ENCODE data around the gene TUBB4B.
"Not testable (repeated sequence)": the region's sequence is repeated elsewhere in the genome, so short reads cannot be mapped to it uniquely, and the experiment has no call there.

TUBB4B gene

DNA sequence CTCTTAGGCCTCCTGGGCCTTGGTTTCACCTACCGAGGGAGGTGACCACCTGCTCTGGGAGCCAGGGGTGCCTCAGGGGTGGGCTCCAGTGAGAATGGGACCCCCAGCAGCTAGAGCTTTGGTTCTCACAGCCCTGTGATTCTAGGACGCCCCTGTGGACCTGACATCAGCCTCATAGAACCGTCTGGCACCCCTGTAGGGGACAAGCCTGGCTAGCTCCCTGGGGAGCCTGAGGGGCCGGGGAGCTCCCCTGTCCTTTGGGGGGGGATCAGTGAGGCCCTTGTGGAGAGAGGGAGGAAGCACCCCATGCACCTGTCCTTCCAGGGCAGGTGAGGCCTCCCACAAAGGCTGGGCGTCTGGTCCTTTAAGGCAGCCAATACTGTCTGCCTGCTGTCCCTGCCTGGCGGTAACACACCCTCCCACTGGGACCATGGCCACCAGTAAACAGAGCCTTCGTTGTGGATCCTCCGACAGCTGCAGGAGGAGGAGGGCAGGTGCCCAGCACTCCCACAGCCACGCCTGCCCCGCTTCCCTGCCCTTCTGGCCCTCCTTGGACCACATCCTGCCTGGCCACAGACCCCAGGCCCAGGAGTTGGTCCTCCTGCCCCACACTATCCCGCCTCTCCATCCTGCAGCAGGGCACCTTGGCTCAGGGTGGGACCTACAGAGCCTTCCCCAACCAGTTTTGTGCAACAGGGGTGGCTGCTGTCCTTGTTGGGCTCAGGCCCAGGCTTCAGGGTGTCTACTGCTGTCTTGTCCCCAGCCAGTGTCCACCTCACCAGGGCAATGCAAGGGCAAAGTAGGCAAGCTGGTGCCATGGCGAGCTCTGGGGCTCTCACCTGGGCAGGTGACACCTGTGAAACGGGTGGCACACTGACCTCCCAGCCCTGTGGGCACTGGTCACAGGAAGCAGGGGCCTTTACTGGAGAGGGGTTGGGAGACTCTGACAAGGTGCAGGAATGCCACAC lies 3.0 kb upstream of the TUBB4B start:
- peak; percentile 57 for DNase-seq

DNA sequence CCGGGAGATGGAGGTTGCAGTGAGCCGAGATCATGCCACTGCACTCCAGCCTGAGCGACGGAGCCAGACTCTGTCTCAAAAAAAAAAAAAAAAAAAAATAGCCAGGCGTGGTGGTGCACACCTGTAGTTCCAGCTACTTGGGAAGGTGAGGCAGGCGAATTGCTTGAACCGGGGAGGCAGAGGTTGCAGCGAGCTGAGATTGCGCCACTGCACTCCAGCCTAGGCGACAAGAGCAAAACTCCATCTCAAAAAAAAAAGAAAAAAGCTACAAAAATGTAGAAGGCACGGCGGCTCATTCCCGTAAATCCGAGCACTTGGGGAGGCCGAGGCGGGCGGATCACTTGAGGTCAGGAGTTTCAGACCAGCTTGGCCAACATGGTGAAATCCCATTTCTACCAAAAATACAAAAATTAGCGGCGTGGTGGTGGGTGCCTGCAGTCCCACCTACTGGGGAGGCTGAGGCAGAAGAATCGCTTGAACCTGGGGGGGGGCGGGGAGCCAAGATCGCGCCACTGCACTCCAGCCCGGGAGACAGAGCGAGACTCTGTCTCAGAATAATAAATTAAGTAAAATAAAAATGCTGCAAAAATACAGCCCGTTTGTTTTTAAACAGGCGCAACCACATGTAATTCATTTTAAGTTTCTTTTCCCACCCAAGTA lies 1.4 kb upstream of the TUBB4B start:
- DNase-seq = not testable (repeated sequence)

DNA sequence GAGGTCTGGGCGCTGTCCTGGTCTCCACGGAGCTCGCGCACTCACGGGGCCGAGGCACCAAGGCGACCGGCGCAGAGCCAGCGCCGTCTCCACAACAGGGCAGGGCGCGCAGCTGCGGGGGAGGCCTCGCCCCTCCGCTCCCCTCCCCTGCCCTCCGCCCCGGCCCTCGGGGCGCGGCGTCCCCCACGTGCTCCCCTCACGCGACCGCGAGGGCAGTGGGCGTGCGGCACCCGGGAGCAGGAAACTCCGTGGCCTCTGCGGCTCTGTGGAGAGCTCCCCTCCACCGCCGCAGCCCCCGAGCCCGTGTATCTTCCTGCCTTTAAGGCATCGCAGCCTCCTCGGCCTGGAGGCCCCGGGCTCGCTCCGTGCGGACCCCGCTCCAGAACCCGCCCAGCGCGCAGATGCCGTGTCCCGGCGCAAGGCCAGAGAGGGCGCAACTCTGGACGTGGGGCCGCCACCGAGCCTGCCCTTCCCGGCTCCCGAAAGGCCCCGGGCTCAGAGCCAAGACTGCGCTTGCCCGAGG lies 708 bp upstream of the TUBB4B start:
- peak; percentile 72 for DNase-seq

DNA sequence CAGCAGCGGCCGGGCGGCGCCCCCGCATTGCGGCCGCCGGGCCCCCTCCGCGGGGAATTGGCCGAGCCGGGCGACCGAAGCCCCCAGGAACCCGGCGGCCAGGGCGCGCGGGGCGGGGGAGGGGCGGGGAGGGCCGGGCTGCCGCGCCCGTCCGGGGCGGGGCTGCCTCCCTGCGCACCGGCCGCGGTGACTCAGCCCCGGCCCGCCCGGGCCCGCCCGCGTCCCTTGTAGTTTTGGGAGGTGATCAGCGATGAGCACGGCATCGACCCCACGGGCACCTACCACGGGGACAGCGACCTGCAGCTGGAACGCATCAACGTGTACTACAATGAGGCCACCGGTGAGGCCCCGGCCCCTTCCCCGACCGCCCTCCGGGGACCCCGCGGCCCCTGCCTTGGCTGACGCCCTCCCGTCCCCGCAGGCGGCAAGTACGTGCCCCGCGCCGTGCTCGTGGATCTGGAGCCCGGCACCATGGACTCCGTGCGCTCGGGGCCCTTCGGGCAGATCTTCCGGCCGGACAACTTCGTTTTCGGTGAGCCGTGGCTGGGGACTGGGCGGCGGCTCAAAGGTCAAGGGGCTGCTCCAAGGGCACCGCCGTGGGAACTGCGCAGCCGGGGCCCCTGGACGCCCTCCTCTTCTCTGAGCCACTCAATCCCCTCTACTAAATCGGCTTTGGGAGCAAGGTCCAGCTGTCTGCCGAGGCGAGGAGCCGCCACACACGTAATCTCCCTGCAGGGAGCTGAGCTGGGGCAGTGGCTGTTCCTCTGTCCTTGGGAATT lies 592 bp downstream of the TUBB4B start:
- DNase-seq = no peak

DNA sequence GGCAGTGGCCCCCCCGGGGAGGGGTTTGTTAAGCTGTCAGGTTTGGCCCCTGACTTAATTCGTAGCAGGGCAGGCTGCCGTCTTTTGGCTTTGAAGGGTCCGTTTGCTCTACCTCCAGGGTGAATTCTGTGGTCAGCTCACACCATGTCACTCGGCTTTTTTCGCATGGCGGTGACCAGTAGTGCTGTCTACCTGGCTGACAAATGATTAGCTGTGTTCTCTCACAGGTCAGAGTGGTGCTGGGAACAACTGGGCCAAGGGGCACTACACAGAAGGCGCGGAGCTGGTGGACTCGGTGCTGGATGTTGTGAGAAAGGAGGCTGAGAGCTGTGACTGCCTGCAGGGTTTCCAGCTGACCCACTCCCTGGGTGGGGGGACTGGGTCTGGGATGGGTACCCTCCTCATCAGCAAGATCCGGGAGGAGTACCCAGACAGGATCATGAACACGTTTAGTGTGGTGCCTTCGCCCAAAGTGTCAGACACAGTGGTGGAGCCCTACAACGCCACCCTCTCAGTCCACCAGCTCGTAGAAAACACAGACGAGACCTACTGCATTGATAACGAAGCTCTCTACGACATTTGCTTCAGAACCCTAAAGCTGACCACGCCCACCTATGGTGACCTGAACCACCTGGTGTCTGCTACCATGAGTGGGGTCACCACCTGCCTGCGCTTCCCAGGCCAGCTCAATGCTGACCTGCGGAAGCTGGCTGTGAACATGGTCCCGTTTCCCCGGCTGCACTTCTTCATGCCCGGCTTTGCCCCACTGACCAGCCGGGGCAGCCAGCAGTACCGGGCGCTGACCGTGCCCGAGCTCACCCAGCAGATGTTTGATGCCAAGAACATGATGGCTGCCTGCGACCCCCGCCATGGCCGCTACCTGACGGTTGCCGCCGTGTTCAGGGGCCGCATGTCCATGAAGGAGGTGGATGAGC lies 1.4 kb downstream of the TUBB4B start:
- no peak for DNase-seq

DNA sequence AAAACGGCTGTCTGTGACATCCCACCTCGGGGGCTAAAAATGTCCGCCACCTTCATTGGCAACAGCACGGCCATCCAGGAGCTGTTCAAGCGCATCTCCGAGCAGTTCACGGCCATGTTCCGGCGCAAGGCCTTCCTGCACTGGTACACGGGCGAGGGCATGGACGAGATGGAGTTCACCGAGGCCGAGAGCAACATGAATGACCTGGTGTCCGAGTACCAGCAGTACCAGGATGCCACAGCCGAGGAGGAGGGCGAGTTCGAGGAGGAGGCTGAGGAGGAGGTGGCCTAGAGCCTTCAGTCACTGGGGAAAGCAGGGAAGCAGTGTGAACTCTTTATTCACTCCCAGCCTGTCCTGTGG lies 2.2 kb downstream of the TUBB4B start:
- DNase-seq = not testable (repeated sequence)

DNA sequence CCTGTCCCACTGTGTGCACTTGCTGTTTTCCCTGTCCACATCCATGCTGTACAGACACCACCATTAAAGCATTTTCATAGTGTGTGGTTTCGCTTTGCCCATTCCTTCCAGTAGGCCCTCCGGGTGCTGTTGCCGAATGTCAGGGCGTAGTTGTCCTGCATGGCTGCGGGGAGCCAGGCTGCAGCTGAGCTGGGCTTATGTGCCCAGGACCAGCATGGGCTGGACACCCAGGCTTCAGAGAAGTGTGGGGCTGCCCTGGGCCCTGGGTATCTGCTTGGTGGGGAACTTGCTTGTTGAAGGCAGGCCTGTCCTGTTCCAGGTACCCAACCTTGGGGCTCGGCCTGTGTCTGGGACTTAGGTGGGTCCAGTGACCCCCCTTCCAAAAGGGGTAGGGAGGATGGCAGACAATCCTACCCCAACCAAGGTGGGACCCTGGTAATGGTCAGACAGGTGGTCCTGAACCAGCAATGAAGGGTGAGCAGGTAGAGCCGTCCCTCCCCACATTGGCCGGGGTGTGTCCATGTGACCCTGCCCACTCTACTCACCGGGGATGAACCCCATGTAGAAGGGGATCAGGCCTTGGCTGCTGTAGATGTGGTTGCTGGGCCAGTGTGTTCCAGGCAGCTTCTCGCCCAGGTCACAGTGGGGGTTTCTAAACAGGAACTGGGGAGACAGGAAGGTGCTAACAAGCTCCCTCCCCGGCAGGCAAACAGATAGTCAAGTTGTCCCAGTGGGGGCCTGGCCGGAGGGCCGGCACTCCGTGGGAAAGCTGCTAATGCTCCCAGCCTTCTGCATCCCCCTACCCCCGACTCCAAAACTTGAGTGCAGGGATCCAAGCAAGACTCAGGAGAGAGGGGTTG lies 2.8 kb downstream of the TUBB4B start:
- DNase-seq = no peak

DNA sequence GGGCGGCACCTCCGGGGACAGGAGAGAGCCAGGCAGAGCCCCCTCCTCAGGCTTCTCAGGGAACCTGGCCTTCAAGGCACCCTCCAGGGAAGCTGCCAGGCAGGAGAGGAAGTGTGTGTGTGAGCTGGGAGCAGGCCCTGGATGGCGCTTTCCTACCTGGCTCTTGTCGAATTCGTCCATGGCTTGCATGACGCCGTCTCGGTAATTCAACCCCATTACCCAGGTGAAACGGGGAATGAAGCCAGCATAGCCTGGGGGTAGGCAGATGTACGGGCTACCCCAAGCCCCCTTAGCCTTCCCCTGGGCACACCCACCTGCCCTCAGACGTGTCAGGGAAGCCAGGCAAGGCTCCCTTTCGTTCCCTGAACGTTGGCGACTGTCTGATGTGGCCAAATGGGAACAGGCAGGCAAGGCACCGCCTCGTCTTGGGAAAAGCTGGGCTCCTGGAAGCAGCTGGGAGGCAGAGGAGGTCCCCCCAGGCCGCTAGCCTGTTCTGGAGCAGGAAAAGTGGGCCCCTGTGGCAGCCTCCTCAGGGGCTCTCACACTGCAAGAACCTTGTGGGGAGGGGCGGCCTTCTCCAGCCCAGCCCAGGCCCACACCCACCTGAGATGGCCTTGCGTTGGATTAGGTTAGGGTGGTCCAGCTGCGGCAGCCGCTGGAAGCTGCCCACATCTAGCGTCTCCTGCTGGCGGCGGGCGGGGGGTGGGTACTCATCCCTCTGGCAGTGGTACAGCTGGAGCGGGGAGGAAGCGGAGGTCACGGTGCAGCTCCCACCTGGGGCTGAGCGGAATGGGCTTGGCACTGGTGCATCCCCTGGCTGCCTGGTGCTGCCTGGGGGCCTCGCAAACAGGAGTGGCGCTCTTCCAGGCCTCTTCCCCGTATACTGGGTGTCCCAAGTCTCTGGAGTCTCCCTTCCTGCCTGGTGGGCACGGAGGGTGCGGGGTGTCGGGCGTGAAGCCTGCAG lies 3.7 kb downstream of the TUBB4B start:
- DNase-seq = peak; percentile 73

DNA sequence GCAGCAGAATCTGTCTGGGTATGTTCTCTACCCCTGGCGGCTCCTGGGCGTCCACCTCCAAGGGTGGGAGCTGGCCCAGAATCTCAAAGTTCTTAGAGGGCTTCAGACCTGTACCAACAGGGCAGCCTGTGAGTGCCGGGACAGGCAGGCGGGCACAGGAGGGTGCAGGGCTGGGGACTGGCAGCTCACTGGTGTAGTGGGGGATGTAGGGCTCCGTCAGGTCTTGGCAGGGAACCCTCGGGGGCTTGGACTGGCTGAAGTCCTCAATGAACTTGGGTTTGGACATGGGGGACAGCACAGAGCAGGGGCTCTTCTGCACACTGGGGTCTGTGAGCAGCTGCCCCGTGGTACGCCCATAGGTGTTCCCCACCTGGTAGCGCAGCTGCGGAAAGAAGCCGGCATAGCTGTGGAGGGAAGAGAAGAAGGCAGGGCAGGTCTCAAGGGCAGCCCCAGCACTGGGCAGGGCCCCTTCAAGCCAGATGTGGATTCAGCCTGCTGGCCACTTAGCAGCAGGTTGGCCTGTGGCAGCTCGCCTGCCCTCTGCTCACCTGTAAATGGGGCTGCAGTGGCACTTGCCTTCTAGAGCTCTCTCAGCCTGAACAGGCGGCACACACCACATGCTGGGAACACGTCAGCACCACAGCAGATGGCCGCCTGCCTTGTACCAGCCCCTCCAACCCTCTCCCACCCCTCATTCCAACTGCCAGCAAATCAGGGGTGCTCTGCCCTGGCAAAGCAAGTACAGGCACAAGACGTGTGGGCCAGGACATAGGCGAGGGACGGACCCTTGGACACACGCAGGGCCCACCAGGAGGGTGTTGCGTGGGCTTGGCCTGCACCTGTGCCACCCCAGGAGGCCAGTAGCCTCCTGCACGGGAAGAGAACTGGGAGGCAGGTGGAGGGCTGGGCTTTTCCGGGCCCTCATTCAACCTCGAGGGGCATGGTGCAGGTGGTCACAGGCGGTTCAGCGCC lies 4.6 kb downstream of the TUBB4B start:
- peak; percentile 94 for DNase-seq

DNA sequence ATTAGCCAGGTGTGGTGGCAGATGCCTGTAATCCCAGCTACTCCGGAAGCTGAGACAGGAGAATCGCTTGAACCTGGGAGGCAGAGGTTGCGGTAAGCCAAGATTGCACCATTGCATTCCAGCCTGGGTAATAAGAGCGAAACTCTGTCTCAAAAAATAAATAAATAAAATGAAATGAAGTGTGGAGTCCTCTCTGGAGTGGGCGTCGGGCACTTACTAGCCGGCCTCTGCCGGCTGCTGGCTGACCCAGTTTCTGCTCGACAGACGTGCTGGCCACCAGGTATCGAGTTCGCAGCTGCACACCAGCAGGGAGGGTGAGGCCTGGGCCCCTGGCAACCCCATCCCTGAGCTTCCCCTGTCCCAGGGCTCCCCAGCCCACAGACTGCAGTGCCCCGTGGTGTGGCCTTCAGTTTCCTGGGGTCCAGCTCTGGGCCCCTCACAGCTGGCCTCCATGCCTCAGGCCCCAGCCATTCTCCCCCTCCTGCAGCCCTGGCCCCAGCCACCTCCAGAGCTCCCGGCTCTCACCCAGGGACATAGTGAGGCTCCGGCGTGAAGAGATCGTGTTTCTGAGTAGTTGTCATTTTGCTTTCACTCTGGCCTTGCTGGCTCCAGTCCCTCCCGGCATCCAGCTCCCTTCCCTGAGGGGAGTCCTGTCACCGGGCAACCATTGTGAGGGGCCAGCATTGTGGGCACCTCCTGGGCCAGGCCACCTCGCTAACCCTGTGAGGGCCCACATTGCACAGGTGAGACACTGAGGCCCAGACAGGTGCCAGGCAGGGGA lies 6.2 kb downstream of the TUBB4B start:
- no peak for DNase-seq

DNA sequence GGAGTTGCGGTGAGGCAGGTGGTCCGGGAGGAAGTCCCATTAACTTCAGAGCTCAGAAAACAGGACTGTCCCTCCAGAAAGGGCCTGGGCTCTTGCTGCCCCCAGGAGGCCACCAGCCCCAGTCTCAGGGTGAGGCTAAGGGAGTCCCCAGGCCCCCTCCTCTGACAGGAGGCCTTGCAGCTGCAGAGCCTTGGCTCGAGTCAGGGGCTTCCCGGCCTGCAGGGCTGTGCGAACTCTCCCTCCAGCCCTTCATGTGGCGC lies 6.8 kb downstream of the TUBB4B start:
- no peak for DNase-seq

DNA sequence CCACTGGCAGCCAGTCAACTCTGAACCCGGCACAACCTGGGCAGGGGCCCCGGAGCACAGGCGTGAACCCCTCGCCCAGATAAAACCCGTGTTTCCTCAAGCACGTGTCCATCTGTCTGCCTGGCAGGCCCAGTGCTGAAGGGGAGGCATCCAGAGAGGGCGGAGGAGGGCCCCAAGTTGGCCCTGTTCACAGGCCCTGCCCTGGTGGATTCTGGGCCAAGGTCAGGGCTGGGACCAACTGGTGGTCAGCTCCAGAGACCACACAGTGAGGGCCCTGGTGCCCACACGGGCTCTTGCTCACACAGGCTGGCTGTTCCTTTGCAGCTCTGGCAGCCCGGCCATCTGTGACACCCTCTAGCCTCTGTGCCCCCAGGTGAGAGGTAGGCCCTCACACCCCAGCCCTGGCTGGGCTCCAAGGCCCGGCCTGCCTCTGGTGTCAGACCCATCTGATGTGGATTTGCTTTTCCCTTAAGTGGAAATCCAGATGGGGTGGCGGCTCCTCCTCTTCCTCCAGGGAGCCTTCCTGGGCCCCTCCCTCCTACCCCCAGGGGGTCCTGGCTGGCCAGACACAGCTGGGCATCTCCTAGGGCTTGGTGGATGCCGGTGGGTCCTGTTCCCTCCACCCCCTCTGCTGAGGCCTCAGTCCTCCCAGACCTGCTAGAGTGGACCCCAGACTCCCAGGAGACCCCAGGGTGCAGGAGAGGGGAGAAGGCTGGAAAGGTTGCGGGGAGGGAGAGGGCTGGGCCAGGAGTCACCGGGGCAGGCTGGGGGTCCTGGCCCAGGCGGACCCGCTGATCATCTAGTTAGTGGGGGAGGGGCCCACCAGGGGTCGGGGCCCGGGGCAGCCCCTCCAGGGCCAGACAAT lies 9.5 kb downstream of the TUBB4B start:
- DNase-seq = peak; percentile 28

DNA sequence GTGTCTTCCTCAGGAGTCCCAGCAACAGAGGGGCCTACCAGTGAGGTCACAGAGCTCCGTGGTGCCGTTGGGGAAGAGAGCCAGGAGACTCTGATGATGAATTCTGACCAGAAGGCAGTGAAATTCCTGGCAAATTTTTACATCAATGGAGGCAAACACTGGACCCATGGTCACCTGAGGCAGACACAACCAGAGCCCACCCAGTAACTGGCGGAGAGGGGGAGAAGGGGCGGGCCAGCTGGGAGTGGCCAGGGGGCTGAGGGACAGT lies 10.0 kb downstream of the TUBB4B start, which contains the start of gene STPG3:
STPG3 (plus strand) TSS at position 93 of the 268 bp plus-strand sequence; CDS start at position 94, 1 bp downstream.
- no peak for DNase-seq

DNA sequence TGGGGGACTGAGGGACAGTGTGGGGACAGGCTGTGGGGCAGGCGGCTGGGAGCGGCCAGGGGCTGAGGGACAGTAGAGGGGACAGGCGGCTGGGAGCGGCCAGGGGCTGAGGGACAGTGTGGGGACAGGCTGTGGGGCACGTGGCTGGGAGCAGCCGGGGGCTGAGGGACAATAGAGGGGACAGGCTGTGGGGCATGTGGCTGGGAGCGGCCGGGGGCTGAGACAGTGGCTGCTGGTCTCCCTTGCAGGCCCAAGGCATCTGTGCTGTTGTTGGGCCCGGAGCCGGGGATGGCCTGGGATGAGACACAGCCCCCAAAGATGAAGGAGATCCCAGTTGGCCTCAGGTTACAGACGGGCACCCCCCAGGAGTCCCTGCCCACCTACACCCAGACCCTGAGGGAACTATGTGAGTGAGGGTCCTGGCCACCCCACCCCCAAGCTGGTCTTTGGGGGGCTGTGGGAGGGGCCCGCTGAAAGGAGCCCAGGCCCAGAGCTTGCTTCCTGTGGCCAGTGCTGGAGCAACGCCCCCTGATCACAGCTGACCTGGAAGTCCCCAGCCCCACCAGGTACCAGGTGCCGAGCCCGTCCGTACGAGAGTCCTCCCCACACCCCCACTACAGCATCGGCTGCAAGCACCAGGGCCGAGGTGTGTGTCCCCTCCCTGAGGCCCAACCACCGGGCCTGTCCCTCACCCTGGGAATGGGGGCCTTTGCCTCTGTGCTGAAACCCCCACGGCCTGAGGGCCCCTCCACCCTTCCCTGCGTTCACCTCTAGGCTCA lies 10.6 kb downstream of the TUBB4B start:
- DNase-seq = no peak

DNA sequence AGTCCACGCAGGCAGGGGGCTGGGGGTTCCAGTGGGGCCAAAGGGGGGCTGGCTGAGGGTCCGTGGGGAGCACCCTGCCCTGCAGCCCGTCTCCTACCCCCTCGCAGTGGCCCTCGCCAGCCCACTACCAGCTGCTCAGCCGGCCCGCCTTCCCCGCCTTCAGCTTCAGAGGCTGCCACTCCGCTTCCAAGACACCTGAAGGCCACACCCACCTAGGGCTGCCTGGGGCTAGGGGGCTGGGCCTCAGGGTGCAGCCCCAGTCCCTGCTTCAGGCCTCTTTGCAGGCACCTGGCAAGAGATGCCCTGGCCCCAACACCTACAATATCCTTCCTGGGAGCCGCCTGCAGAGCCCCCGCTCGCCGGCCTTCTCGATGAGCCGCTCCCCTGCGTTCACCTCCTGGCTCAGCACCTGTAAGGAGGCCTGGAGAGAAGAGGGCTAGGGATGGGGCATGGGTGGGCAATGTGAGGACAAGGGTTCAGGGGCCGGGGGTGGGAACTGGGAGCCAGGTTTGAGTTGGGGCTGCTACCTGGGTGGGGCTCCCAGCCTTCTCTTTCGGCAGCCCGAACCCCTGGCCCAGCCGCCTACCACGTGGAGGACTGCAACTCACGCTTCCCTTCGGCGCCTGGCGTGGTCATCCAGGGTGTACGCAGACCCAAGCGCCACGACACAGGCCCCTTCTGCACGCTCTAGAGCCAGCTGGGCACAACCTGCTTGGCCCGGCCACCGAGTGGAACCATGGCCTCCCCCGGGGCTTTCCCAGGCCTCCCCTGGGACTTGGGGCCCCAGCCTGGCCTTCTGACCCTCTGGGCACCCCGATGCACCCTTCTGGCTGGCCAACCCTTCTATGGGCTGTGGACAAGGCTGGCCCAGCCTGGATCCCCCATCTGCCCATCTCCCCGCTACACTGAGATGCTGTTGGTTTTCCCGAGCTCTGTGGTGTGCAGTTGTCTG lies 11.7 kb downstream of the TUBB4B start:
- DNase-seq = peak; percentile 42
